ENCODE results near the gene FMNL1.
A peak's percentile ranks its signal among the peaks of the same experiment; 100 is the strongest.

Gene FMNL1

GRCh38 chr17:45225051-45225700 lies 3.5 kb downstream of the FMNL1 start:
- Histone ChIP-seq H3K27ac (replicated peaks) (peak overlapping the region; percentile 81), H3K4me3 (replicated peaks; ENCODE audit: insufficient read depth, low read length) (peak overlapping the region; percentile 80)

GRCh38 chr17:45225964-45226530 lies 4.4 kb downstream of the FMNL1 start:
- Histone ChIP-seq H3K27ac (replicated peaks) (peak overlapping the region; percentile 81), H3K4me3 (replicated peaks; ENCODE audit: insufficient read depth, low read length) (peak overlapping the region; percentile 80), H3K27me3 (ENCODE audit: insufficient read depth, poor library complexity, severe bottlenecking) (no peaks in the 10 kb centered on the region)
- DNase-seq (ENCODE audit: low read depth in 1 of 2, low spot score in 1 of 2), result peak; percentile 98 to 100
- TF ChIP-seq POLR2AphosphoS5 (IDR thresholded peaks at IDR 0.05; ENCODE audit: low read depth), result peak; percentile 99
- peak; percentile 51 for TF ChIP-seq REST (IDR thresholded peaks at IDR 0.05; ENCODE audit: insufficient replicate concordance, low read depth)
- TF ChIP-seq GABPA (IDR thresholded peaks at IDR 0.05; ENCODE audit: low read depth), result peak; percentile 69
- no peak for TF ChIP-seq CTCF (IDR thresholded peaks at IDR 0.05; ENCODE audit: insufficient read depth, low read length)
- peak; percentile 95 for TF ChIP-seq SPI1 (IDR thresholded peaks at IDR 0.05; ENCODE audit: borderline replicate concordance, low read depth)

More at GRCh38 chr17:45225051-45225700, 3.5 kb downstream of the FMNL1 start:
- H3K27me3 ChIP-seq (ENCODE audit: insufficient read depth, poor library complexity, severe bottlenecking), result no peaks in the 10 kb centered on the region
- TF ChIP-seq POLR2AphosphoS5 (IDR thresholded peaks at IDR 0.05; ENCODE audit: low read depth) (no peak), GABPA (IDR thresholded peaks at IDR 0.05; ENCODE audit: low read depth) (no peak), CTCF (IDR thresholded peaks at IDR 0.05; ENCODE audit: insufficient read depth, low read length) (no peak), SPI1 (IDR thresholded peaks at IDR 0.05; ENCODE audit: borderline replicate concordance, low read depth) (no peak), REST (IDR thresholded peaks at IDR 0.05; ENCODE audit: insufficient replicate concordance, low read depth) (no peak)
- DNase-seq (ENCODE audit: low read depth in 1 of 2, low spot score in 1 of 2), result peak; percentile 39 to 58

GRCh38 chr17:45226576-45226975 lies 4.9 kb downstream of the FMNL1 start:
- peak overlapping the region; percentile 81 for H3K27ac ChIP-seq (replicated peaks)
- DNase-seq (ENCODE audit: low read depth in 1 of 2, low spot score in 1 of 2), result no peak
- no peaks in the 10 kb centered on the region for H3K27me3 ChIP-seq (ENCODE audit: insufficient read depth, poor library complexity, severe bottlenecking)
- peak overlapping the region; percentile 35 for H3K4me3 ChIP-seq (replicated peaks; ENCODE audit: insufficient read depth, low read length)
- TF ChIP-seq SPI1 (IDR thresholded peaks at IDR 0.05; ENCODE audit: borderline replicate concordance, low read depth) (no peak), CTCF (IDR thresholded peaks at IDR 0.05; ENCODE audit: insufficient read depth, low read length) (no peak), REST (IDR thresholded peaks at IDR 0.05; ENCODE audit: insufficient replicate concordance, low read depth) (no peak), POLR2AphosphoS5 (IDR thresholded peaks at IDR 0.05; ENCODE audit: low read depth) (no peak), GABPA (IDR thresholded peaks at IDR 0.05; ENCODE audit: low read depth) (no peak)

Measured in HL-60 (cell line).